ENCODE data around the gene FRAS1.
"Not testable (repeated sequence)": the region's sequence is repeated elsewhere in the genome, so short reads cannot be mapped to it uniquely, and the experiment has no call there.

FRAS1 gene

GRCh38 chr4:78292856-78293255, 235.7 kb downstream of the FRAS1 start:
- DNase-seq = no peak

DNA sequence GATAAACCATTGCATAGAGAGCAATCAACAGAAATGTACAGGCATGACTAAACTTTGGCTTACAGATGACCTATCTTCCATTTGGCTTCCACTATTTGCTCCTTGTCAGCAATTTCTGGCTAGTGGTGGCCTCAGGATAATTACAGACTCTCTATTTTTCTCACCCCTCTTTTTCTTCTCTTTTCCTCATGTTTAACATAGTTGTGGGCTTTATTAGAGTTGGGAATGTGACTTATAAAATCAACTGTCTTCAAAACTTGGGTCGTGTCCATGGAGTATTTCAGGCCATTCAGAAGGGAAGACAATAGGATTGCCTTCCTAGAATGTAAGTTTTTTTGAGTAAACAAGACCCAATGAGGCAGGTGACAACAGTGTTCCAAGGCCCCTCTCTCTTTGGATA, 236.2 kb downstream of the FRAS1 start:
- no peak for DNase-seq

DNA sequence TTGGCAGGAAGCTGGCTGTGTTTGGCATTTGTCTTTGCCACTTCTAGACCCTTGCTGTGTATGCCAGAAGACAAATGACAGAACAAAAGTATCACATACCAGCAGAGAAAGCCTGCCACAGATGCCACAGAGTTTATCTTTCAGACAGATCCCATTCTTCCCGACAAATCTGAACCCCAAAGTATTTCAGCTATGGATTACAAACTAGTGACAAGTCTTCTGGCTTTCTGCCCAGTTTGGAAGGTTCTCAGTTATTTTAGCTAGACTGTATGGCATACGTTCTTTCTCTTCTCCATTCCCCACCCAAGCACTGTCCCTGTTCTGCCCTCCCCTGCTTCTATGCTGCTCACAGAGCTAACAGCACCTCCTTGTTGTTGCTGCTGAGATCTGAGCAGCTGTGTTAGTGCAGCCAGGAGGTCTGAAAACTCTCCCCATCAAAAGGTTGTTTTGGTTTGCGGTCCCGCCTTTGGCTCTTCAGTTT, 236.7 kb downstream of the FRAS1 start:
- DNase-seq = no peak

- DNase-seq = no peak
Observed at GRCh38 chr4:78296261-78296660, 239.1 kb downstream of the FRAS1 start.

DNA sequence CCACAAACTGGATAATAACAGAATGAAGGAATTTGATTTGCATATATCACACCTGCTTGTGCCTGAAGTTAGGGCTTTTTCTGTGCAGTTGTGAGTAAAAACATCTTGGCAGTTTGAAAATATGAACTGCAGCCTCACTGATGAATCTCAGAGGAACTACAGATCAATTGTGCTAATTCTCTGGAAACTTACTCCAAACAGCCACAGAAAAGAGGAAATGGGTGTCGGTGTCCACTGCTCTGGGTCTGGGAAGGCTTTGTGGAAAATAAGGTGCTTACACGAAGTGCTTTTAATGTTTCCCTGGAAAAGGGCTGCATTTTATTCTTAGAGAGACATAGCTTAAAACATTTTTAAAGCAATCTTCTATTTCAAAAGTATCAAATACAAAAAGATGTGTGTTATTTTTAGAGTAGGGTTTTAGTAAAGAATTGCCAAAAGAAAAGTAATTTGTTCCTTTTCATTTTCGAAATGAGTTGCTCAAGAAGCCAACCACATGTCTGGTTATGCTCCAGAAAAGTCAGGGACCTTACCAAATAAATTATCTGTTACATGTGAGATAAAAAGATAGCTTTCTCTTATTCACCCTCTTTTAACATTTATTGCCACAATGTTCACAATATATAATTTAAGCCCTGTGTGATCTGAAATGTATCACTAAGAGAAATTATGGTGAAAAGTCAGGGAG, 240.1 kb downstream of the FRAS1 start:
- DNase-seq = no peak

DNA sequence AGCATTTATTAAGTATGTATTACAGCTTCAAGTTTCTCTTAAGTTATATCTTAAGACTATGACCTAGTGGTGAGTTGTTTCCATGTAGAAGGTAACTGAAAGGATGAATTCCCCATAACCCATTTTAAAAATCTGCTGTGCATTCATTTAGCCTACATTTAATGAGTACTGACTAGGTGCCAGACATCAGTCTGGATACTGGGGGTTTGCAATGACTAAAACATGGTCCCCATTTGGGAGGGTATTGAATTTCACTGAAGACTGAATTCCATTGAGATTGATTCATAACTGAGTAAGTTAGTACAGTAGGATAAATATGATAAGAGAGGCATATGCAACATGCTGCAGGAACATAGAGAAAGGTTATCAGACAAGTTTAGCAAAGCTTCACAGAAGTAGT, 241.5 kb downstream of the FRAS1 start:
- DNase-seq = no peak

DNA sequence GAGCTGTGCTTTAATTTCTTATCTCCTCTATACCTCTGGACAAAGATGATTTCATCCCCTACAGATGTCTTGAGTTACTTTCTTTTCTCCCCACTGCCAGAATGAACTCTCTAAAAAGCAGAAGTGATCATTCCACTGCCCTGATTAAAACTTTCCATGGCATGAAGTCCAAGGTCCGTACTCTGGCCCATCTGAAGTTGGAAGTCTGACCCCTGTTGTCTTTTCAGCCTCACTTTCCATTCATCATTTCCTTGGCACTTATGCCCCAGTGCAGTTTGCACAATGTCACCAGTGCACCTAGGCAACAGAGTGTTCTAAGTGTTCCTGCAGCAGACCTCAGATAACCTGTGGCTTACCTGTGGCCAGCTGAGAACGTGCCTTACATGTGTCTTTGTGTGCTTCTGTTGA, 242.4 kb downstream of the FRAS1 start:
- no peak for DNase-seq

DNA sequence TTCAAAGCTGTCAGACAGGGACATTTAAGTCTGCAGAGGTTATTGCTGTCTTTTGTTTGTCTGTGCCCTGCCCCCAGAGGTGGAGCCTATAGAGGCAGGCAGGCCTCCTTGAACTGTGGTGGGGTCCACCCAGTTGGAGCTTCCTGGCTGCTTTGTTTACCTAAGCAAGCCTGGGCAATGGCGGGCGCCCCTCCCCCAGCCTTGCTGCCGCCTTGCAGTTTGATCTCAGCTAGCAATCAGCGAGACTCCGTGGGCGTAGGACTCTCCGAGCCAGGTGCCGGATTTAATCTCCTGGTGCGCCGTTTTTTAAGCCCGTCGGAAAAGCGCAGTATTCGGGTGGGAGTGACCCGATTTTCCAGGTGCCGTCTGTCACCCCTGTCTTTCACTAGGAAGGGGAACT, 250.1 kb downstream of the FRAS1 start:
- not testable (repeated sequence) for DNase-seq

- no peak for DNase-seq
Observed at GRCh38 chr4:78308517-78308916, 251.4 kb downstream of the FRAS1 start.

- no peak for DNase-seq
Observed at GRCh38 chr4:78309352-78309751, 252.2 kb downstream of the FRAS1 start.

- DNase-seq = no peak
Observed at GRCh38 chr4:78310007-78310739, 253.1 kb downstream of the FRAS1 start.

GRCh38 chr4:78310740-78311115, 253.6 kb downstream of the FRAS1 start:
- DNase-seq = no peak

GRCh38 chr4:78311306-78311705, 254.2 kb downstream of the FRAS1 start:
- DNase-seq = no peak

GRCh38 chr4:78312989-78313753, 256.0 kb downstream of the FRAS1 start:
- DNase-seq = no peak

GRCh38 chr4:78313754-78314120, 256.6 kb downstream of the FRAS1 start:
- DNase-seq = no peak

DNA sequence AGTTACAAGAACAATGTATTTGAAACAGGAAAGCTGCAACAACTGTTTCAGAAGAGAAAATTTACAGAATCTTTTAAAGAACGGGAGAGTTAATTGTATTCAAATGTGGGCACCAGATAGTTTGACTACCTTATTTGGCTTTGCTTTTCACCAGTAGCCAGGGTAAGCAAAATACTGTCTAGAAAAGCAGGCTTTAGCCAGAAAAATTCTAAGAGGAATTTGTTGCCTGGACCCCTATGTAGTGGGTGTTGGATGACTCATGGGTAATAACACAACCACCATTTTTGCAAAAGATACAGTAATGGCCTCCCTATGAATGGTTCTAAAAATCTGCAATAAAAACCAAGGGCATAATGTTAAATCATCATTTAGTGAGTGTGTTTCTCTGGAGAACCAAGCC, 261.0 kb downstream of the FRAS1 start:
- DNase-seq = no peak

DNA sequence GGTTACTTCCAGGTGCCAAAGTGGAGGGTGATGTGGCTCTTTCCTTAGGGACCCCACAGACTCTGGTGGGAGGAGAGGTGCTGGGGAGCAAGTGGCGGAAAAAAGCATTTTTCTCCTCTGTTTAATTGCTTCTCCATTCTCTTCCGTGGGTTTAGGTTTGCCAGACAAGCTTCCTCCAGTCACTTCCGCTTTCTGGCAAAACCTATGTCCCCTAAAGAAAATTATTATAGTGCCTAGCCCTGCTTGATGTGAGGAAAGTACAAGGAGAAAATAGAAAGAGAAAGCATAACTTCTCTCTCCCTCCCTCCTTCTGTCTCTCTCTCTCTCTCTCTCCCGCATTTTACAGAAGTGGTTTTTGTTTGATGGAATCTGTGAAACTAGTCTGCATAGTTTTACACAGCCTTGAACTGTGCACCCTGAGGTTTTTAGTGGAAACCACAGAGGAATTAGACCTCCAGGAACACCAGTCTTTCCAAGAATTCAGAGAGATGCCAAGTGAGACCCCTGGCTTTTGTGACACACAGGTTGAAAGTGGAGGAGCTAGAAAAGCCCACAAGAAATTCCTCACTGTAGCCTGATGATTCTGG, 263.3 kb downstream of the FRAS1 start:
- DNase-seq = no peak

GRCh38 chr4:78322032-78322431, 264.9 kb downstream of the FRAS1 start:
- no peak for DNase-seq

GRCh38 chr4:78323439-78323838, 266.3 kb downstream of the FRAS1 start:
- DNase-seq = no peak

DNA sequence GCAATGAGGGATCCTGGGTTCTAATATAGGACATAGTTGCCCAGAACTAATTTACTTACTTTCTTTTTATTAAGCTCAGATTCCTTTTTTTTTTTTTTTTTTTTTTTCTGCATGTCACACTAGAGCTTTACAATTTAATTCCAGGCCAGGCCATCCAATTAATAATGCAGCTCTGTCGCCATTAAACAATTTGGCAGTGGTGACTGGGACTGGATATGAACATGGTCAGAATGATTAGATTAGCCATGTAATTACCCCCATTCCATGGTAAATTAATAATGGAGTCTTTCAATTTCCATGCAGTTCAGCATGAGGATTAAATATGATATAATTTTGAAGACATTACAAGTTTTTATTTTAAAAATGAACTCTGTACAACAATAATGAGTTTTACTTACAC, 267.5 kb downstream of the FRAS1 start:
- no peak for DNase-seq

DNA sequence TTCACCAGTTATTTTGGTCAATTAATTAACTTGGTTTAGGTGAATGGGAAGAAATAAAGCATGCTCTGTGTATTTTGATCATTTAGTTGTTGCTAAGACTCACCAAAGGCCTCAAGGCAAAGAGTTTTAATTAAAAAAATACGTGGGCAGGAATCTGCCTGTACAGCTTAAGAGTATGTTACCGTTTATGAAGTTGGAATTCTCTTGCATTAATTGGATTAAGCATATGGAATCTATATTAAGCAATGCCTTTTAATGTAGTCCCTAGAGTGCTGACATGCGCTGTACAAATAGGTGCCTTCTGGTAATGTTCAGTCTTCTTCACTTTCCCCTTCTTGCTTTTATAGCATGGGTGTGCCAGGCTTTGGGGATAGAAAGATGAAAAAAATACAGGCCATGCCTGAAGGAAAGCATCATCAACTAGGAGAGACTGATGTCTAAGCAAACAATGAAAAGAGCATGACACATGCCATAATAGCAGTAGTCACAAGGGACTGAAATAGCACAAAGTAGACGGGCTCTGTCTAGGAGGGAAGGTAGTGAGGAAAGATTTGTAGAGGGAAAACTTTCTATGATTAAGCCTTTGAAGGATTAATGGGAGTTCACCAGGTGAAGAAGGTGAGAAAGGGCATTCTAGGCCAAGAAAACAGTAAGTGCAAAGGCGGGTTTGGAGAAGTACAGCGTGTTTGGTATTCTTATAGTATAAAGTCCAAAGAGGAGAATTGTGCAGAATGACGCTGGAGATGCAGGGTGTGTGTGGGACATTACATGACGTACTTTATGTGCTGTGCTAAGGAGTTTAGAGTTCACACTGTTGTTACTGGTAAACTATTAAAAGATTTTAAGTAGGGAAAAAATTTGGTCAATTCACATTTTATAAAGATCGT, 268.4 kb downstream of the FRAS1 start:
- DNase-seq = no peak

- DNase-seq = not testable (repeated sequence)
Observed at GRCh38 chr4:78328591-78328990, 271.5 kb downstream of the FRAS1 start.

Measured in effector CD4-positive, alpha-beta T cell (primary cell).